ENCODE measurements around the gene S100PBP.
"Not testable (repeated sequence)": the region's sequence is repeated elsewhere in the genome, so short reads cannot be mapped to it uniquely, and the experiment has no call there.

S100PBP gene

GRCh38 chr1:32904797-32905196 lies 87.3 kb downstream of the S100PBP start:
- no peaks in the 10 kb centered on the region for H3K79me2 ChIP-seq (ENCODE audit: low read length)
- peaks cover 11% of the 10 kb centered on the region for H3K27me3 ChIP-seq (replicated peaks; ENCODE audit: insufficient read depth, low read length)
- H3K36me3 ChIP-seq (replicated peaks; ENCODE audit: insufficient read depth, low read length), result no peaks in the 10 kb centered on the region
- no peak for TF ChIP-seq EZH2phosphoT487 (IDR thresholded peaks at IDR 0.05; ENCODE audit: low read length)
- no peak for TF ChIP-seq EZH2 (optimal IDR thresholded peaks at IDR 0.05; ENCODE audit: low read depth, low read length)
- TF ChIP-seq CTCF (IDR thresholded peaks at IDR 0.05; ENCODE audit: low read length), result no peak
- no peak overlapping the region for H3K4me2 ChIP-seq (ENCODE audit: low read depth, low read length)
- no peak for DNase-seq
- no peak overlapping the region for H2AFZ ChIP-seq (ENCODE audit: low read length)
- no peaks in the 10 kb centered on the region for H3K9me2 ChIP-seq (replicated peaks; ENCODE audit: insufficient read depth, low read length)
- no peaks in the 10 kb centered on the region for H3K4me1 ChIP-seq (ENCODE audit: low read length)
- H3K27ac ChIP-seq (ENCODE audit: low read length), result no peak overlapping the region
- H3F3A ChIP-seq (ENCODE audit: insufficient read depth, low read length), result no peaks in the 10 kb centered on the region
- H3K4me3 ChIP-seq (ENCODE audit: low read length), result no peak overlapping the region
- H3K9me3 ChIP-seq (replicated peaks; ENCODE audit: insufficient read depth, low read length), result no peaks in the 10 kb centered on the region
- no peak overlapping the region for H3K9ac ChIP-seq (ENCODE audit: low read length)
- H4K20me1 ChIP-seq (ENCODE audit: insufficient read depth, low read length), result no peaks in the 10 kb centered on the region

- H3F3A ChIP-seq (ENCODE audit: insufficient read depth, low read length); H3K4me1 ChIP-seq (ENCODE audit: low read length); H3K9me3 ChIP-seq (replicated peaks; ENCODE audit: insufficient read depth, low read length); H2AFZ ChIP-seq (ENCODE audit: low read length); H3K4me2 ChIP-seq (ENCODE audit: low read depth, low read length); H3K9ac ChIP-seq (ENCODE audit: low read length); H3K4me3 ChIP-seq (ENCODE audit: low read length); H4K20me1 ChIP-seq (ENCODE audit: insufficient read depth, low read length); H3K79me2 ChIP-seq (ENCODE audit: low read length); H3K27me3 ChIP-seq (replicated peaks; ENCODE audit: insufficient read depth, low read length); H3K9me2 ChIP-seq (replicated peaks; ENCODE audit: insufficient read depth, low read length); H3K36me3 ChIP-seq (replicated peaks; ENCODE audit: insufficient read depth, low read length); DNase-seq; H3K27ac ChIP-seq (ENCODE audit: low read length): not testable (repeated sequence)
Measured at GRCh38 chr1:32905588-32905987, 88.1 kb downstream of the S100PBP start.

- Histone ChIP-seq H3K4me3 (ENCODE audit: low read length) (no peak overlapping the region), H4K20me1 (ENCODE audit: insufficient read depth, low read length) (no peaks in the 10 kb centered on the region), H3K79me2 (ENCODE audit: low read length) (no peaks in the 10 kb centered on the region), H3K4me1 (ENCODE audit: low read length) (no peaks in the 10 kb centered on the region), H3K9me3 (replicated peaks; ENCODE audit: insufficient read depth, low read length) (no peaks in the 10 kb centered on the region), H3K9ac (ENCODE audit: low read length) (no peak overlapping the region), H3K4me2 (ENCODE audit: low read depth, low read length) (no peak overlapping the region), H3K27ac (ENCODE audit: low read length) (no peak overlapping the region), H3K36me3 (replicated peaks; ENCODE audit: insufficient read depth, low read length) (no peaks in the 10 kb centered on the region), H2AFZ (ENCODE audit: low read length) (no peak overlapping the region), H3K27me3 (replicated peaks; ENCODE audit: insufficient read depth, low read length) (0 out of 2 replicates have a peak, but pooled peaks cover 1% of the 10 kb centered on the region), H3F3A (ENCODE audit: insufficient read depth, low read length) (no peaks in the 10 kb centered on the region), H3K9me2 (replicated peaks; ENCODE audit: insufficient read depth, low read length) (no peaks in the 10 kb centered on the region)
- TF ChIP-seq EZH2 (optimal IDR thresholded peaks at IDR 0.05; ENCODE audit: low read depth, low read length) (no peak), EZH2phosphoT487 (IDR thresholded peaks at IDR 0.05; ENCODE audit: low read length) (no peak), CTCF (IDR thresholded peaks at IDR 0.05; ENCODE audit: low read length) (no peak)
- no peak for DNase-seq
Measured at GRCh38 chr1:32906654-32907053, 89.2 kb downstream of the S100PBP start.

- H3K4me1 ChIP-seq (ENCODE audit: low read length), result no peaks in the 10 kb centered on the region
- DNase-seq, result no peak
- no peaks in the 10 kb centered on the region for H3K27me3 ChIP-seq (replicated peaks; ENCODE audit: insufficient read depth, low read length)
- no peak overlapping the region for H3K4me2 ChIP-seq (ENCODE audit: low read depth, low read length)
- no peaks in the 10 kb centered on the region for H3K9me3 ChIP-seq (replicated peaks; ENCODE audit: insufficient read depth, low read length)
- H3K27ac ChIP-seq (ENCODE audit: low read length), result no peak overlapping the region
- H3F3A ChIP-seq (ENCODE audit: insufficient read depth, low read length), result no peaks in the 10 kb centered on the region
- no peaks in the 10 kb centered on the region for H3K79me2 ChIP-seq (ENCODE audit: low read length)
- no peak overlapping the region for H2AFZ ChIP-seq (ENCODE audit: low read length)
- H4K20me1 ChIP-seq (ENCODE audit: insufficient read depth, low read length), result no peaks in the 10 kb centered on the region
- H3K4me3 ChIP-seq (ENCODE audit: low read length), result no peak overlapping the region
- no peak overlapping the region for H3K9ac ChIP-seq (ENCODE audit: low read length)
- TF ChIP-seq EZH2phosphoT487 (IDR thresholded peaks at IDR 0.05; ENCODE audit: low read length), result no peak
- no peak for TF ChIP-seq CTCF (IDR thresholded peaks at IDR 0.05; ENCODE audit: low read length)
- no peak for TF ChIP-seq EZH2 (optimal IDR thresholded peaks at IDR 0.05; ENCODE audit: low read depth, low read length)
- no peaks in the 10 kb centered on the region for H3K9me2 ChIP-seq (replicated peaks; ENCODE audit: insufficient read depth, low read length)
- no peaks in the 10 kb centered on the region for H3K36me3 ChIP-seq (replicated peaks; ENCODE audit: insufficient read depth, low read length)
Measured at GRCh38 chr1:32907435-32907834, 90.0 kb downstream of the S100PBP start.
